ENCODE data around the gene DENND4B.

GRCh38 chr1:153951183-153951582 is 4.7 kb upstream of the DENND4B start:
- no peak for TF ChIP-seq CTCF (IDR thresholded peaks at IDR 0.05)
- TF ChIP-seq POLR2A (IDR thresholded peaks at IDR 0.05): no peak

All from lower leg skin (tissue), 3 donors.